Transverse colon (tissue), 3 donors: ENCODE results near the gene KCNK10.

Source experiments
- POLR2A ChIP-seq: fragments of 450-650 bp; IDR thresholded peaks from one replicate; pipeline ENCODE4 v1.6.1; 2016; ENCODE audit warnings: antibody characterized with exemption, mild to moderate bottlenecking, moderate library complexity
- TF ChIP-seq, protein P1 (sequence below), 5 experiments: fragments of 200-600 bp in 3 of 5; fragments of 450-650 bp in 2 of 5; sonication (generic) in 3 of 5; IDR thresholded peaks; 1 replicate in 2 of 5; 2 replicates in 3 of 5; pipeline ENCODE4 v1.5.1; 2016 to 2017; ENCODE audit warnings: antibody characterized with exemption in 5 of 5, inconsistent platforms in 3 of 5, mild to moderate bottlenecking in 2 of 5, moderate library complexity in 1 of 5

GRCh38 chr14:88354358-88354757, 31.3 kb upstream of the KCNK10 start:
- TF ChIP-seq, protein P1, sequence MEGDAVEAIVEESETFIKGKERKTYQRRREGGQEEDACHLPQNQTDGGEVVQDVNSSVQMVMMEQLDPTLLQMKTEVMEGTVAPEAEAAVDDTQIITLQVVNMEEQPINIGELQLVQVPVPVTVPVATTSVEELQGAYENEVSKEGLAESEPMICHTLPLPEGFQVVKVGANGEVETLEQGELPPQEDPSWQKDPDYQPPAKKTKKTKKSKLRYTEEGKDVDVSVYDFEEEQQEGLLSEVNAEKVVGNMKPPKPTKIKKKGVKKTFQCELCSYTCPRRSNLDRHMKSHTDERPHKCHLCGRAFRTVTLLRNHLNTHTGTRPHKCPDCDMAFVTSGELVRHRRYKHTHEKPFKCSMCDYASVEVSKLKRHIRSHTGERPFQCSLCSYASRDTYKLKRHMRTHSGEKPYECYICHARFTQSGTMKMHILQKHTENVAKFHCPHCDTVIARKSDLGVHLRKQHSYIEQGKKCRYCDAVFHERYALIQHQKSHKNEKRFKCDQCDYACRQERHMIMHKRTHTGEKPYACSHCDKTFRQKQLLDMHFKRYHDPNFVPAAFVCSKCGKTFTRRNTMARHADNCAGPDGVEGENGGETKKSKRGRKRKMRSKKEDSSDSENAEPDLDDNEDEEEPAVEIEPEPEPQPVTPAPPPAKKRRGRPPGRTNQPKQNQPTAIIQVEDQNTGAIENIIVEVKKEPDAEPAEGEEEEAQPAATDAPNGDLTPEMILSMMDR (IDR thresholded peaks at IDR 0.05) = no peak
- no peak for TF ChIP-seq POLR2A
